PFSK-1 (cell line): ENCODE data around the gene FOXRED2.

Experiments
- POLR2AphosphoS5 ChIP-seq: IDR thresholded peaks from 2 replicates; pipeline ENCODE4 v1.6.1; 2012; ENCODE audit warnings: low read depth, mild to moderate bottlenecking, control low read depth, low read length, moderate library complexity
- TAF1 ChIP-seq: IDR thresholded peaks from 2 replicates; pipeline ENCODE4 v1.6.1; 2012; ENCODE audit warnings: low read length, control low read depth, borderline replicate concordance; ENCODE audit not compliant: insufficient read depth

- no peak for TF ChIP-seq POLR2AphosphoS5
- TF ChIP-seq TAF1: no peak
Measured at GRCh38 chr22:36439481-36440271, 67.2 kb downstream of the FOXRED2 start.
